IMR-90 (cell line): ENCODE measurements around the gene ZNF853.

Experiments
- CEBPB ChIP-seq: IDR thresholded peaks from 2 replicates; pipeline ENCODE4 v1.6.1; 2012; ENCODE audit warnings: low read depth, low read length, improper control_type of control experiment
- CTCF ChIP-seq: conservative IDR thresholded peaks from 2 replicates; pipeline ENCODE4 v1.5.1; 2012; ENCODE audit warnings: mild to moderate bottlenecking, low read depth, low read length, improper control_type of control experiment
- POLR2A ChIP-seq: IDR thresholded peaks from 2 replicates; pipeline ENCODE4 v1.6.1; 2012; ENCODE audit warnings: mild to moderate bottlenecking, low read depth, low read length
- RFX5 ChIP-seq: IDR thresholded peaks from 2 replicates; pipeline ENCODE4 v1.8.0; 2012; ENCODE audit warnings: low read depth, mild to moderate bottlenecking, low read length, moderate library complexity
- SMC3 ChIP-seq: fragments of 150-350 bp; IDR thresholded peaks from 2 replicates; pipeline ENCODE4 v1.6.1; 2016; ENCODE audit warnings: low read depth, mild to moderate bottlenecking, antibody characterized with exemption, low read length, moderate library complexity

DNA sequence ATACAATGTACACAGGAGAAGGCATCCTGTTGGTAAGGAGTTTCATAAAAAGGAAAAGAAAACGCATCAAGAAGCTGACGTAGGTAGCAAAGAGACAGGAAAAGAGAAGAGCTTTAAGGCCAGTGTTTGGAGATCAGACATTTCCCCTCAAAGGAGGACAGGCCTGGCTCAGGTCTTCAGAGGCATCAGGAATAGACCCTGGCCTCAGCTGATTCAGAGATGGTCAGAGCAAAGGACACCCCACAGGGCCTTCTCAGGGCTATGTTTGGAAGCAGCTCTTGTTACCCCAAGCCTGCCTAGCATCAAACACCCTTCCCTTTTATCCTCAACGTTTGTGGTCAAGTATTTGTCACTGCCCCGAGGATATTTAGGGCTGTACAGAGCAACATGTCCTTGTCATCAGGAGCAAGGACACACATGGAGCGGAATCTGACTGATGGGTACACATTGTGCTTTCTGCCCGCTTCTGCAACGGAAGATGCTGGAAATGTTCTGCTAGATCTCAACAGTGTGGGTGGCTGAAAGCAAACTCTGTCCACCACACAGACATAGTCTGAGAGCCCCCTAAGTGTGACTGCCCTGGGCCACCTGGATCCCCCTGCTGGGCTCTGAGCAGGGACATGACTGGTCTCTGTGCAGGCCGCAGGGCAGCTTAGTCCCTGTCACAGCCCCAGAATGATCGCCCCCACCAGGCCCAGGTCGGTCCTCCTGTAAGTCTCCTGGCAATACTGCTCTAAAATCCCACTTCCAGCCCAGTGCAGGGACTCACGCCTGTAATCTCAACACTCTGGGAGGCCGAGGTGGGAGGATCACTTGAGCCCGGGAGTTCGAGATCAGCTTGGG lies 39.2 kb upstream of the ZNF853 start:
- TF ChIP-seq CTCF (no peak), SMC3 (no peak), RFX5 (no peak), POLR2A (no peak), CEBPB (no peak)
